Hematopoietic multipotent progenitor cell treated with erythropoietin and hydrocortisone succinate and interleukin-3 and kit ligand, for 17 days (in vitro differentiated cells): ENCODE measurements around the gene TASP1.
"Not testable (repeated sequence)": the region's sequence is repeated elsewhere in the genome, so short reads cannot be mapped to it uniquely, and the experiment has no call there.

Experiments
- DNase-seq: peaks from one replicate; pipeline ENCODE4 v3.0.0-alpha.2; 2015; ENCODE audit warnings: low spot score

Gene TASP1

DNA sequence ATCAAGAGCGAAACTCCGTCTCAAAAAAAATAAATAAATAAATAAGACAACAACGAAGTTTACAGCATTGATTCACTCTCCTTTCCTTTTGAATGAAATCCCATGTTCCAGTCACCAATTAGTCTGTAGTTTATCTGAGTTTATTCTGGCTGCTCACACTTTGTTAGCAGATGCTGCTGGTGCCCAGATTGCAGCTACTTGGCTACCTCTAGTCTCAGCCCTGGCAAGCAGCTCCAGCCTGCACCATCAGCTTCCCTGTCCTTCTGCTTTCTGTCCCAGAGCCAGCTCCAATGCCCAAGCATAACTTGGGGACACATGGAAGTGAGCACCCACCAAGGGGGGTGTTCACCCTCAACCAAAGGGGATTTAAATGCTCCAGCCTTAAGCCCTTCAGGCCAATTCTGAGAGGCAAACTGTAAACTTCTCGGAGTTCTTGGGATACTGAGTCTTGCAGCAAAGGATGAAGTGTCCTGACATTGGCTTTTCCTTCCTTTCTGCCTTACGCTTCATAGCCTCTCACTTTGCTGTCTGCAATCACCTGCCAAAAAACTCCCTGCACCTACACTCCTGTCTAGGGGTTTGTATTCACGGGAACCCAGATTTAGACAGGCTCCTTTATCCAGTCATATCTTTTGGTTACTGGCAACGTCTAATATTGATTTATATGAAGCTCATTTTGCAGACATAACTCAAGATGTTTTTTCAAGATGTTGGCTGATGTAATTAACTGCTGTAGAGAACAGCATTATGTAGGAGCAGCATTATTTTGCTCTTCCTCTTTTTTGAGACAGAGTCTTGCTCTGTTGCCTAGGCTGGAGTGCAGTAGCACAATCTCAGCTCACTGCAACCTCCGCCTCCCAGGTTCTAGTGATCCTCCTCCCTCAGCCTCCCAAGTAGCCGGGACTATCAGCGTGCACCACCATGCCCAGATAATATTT lies 9.8 kb upstream of the TASP1 start:
- DNase-seq: no peak

DNA sequence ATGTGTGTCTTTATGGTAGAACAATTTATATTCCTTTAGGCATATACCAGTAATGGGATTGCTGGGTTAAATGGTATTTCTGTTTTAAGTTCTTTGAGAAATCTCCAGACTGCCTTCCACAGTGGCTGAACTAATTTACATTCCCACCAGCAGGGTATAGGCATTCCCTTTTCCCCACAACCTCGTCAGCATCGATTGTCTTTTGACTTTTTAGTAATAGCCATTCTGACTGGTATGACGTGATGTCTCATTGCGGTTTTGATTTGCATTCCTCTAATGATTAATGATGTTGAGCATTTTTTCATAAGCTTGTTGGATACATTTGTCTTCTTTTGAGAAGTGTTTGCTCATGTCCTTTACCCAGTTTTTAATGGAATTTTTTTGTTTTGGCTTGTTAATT lies 5.3 kb upstream of the TASP1 start:
- DNase-seq: no peak

DNA sequence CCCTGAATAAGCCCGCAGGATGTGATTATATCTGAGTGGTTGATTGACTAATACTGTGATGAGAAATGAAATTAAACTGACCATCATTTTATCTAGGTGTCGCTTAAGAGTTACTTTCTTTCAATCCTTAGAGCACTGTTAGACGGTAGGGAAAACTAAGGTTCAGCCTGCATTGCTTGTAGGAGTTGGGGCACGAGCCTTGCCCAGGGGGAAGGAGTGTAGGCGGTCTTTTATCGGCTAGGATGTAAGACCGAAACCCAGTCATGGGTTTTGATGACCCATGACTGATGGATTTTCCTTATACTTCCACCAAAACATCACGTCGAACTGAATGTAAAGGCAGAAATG lies 392 bp upstream of the TASP1 start:
- no peak for DNase-seq

DNA sequence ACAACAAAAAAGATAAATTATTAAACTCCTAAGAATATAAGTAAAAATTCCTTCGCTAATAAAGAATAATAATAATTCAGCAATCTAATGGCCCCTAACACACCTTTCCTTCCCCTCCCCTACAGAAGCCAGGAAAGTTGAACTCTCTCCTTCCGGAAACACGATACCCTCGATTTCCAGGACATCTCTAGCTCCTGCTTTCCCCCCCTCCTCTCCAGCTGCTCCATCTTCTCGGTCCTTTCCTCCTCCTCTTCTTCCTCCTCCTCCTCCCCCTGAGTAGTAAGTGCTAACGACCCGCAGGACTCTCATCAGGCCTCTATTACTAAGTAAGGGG lies 603 bp downstream of the TASP1 start:
- no peak for DNase-seq

DNA sequence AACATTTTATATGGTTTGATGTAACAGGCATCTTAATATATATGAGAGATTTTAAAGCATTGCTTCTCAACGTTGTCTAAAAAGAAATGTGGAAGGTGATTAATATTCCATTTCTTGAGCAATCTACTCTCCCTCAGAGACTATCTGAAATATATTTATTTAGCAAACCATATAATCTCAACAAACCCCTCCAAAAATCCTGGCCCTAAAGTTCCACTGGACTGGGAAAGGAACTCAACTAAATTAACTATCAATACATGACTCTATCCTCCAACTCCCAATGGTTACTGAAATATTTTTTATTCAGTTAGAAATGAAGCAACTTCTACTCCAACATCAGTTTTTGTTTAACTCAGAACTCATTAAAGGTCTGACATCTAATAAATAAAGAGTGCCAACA lies 6.3 kb downstream of the TASP1 start:
- DNase-seq: no peak

DNA sequence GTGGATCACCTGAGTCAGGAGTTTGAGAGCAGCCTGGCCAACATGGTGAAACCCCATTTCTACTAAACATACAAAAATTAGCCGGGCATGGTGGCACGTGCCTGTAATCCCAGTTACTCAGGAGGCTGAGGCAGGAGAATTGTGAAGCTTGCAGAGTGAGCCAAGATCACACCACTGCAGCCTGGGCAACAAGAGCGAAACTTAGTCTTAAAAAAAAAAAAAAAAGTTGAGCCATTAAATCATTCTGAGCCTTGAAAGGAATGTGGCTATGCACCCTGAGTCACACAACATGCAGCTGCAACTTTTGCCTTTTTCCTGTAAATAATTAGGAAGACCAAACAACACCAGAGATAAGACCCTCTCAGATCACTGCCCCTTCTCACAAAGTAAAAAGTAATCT lies 11.2 kb downstream of the TASP1 start:
- DNase-seq: not testable (repeated sequence)

DNA sequence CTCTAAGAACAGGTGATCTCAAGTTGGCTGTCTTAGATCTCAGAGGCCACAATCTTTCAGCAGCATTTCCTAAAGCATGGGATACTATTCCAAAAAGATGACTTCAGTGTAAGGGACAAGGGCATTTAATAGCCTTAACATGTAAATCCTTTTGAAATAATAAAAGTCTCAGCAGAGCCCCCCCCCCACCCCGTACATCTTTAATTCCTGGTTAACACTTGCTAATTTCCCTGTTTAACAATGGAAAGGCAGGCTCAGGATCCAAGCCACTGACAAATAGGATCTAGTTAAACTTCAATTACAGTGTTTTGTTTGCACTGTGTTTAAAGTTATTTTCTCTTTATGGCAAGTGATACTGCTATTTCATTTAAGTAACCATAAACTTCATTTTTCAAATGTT lies 12.0 kb downstream of the TASP1 start:
- no peak for DNase-seq

DNA sequence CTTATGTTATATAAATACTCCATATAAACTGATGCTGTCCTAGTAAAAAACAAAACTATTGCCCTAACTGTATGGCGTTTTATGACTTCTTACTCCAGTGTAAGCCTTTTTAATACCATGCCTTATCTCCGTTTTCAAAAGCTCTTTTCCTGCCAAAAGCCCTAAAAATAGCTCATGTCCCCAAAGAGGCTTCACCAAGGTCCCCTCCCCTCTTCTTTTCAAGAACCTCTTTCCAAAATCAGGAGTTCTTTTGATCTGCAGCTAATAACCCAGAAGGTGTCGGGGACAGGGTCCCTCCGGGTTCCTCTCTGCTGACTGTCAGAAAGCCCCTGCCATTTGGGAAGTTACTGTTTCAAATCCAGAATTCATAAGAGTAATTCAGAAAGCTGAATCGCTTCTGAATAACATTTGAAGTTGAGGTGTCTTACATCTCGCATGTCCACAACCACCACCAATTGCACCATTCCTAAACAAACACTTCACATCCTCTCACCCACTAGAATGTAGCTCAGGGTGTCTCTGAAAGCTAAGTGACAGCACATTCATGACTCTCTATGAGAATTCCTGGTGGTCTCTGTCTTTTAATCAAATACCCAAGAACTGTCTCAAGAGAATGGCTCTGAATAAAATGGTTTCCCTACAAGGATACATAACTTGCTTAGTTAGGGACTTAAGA lies 13.3 kb downstream of the TASP1 start:
- no peak for DNase-seq

DNA sequence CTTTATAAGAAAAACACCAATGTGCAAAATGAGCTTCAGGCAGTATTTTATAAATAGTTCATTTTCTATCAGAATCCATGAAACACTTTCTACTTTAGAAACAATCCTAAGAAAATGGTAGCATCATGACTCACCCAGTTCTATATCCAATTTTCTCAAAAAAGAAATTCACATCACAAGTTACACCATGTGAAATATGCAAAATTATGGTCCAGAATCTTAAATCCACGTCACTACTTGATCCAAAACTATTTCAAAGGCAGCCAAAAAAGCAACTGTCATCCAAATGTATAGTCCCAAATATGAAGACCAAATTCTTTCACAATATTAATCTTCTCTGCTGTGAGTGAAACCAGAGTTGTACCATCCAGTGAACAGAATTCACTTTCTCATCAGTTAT lies 19.3 kb downstream of the TASP1 start:
- not testable (repeated sequence) for DNase-seq

DNA sequence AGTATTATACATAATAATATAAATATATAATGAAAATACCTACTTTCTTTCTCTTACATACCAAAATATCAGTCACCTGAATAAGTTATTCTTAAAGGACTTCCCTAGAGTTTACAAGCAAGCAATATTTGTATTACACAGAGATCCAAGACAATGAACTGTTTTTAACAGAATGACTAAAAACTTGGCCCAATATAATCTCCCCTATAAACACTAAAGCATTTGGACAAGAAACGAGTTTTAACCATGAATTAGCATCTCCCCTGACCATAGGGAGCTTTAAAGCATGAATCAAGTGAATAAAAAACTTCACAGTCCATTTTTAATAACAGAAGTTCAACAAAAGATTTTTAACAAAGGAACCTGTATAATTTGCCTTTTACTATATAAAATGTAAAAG lies 20.3 kb downstream of the TASP1 start:
- not testable (repeated sequence) for DNase-seq

DNA sequence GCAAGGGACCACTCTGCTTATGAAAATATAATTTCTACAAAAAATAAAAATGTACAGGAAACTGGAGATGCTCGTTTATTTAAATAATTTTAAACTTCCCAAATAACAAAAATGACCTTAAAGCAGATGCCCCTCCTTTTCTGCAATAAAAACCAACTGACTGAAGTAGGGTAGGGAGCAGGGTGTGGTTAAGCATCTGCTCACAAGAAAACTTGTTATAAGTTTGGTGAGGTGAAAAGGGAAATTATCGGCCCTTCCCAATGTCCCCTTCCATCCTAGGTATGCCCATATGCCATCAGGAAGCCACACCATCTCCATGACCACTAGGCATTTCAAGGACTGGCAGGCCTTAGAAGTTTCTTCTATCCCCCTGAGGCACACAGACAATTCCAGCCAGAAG lies 21.1 kb downstream of the TASP1 start:
- not testable (repeated sequence) for DNase-seq

DNA sequence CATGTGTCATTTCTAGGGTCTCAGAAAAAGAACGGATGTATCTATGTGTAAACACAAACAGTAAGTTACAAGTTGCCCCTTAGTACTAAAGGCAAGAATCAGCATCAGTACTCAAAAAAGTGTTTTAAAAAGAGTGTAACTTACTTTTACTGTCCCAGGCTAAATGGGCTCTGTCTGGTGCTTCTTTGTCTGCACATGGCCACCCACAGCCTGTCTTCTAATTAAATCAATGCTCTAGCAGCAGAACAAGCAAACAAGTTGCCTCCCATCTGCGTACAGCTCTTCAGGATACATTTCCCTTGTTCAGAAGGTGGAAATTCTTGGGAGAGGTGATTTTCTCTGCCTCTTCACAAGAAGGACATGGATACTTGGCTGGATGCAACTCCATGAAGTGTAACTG lies 22.0 kb downstream of the TASP1 start:
- not testable (repeated sequence) for DNase-seq

DNA sequence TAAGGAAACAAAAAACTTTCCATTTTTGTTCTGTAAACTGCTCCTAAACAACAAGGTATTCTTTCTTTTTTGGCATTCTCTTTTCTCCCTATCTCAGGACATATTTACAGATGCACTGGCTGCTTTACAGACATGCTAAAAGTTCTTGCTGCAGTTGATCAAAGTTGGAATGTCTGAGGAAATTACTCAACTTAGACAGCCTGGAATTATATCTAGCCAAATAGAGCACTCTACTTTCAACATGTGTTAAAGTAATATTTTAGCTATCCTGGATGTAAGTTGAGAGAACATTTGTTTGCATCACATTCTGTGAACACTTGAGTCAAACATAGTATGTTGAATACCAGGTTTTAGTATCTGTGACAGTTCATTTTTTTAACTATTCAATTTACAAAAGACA lies 24.8 kb downstream of the TASP1 start:
- no peak for DNase-seq

DNA sequence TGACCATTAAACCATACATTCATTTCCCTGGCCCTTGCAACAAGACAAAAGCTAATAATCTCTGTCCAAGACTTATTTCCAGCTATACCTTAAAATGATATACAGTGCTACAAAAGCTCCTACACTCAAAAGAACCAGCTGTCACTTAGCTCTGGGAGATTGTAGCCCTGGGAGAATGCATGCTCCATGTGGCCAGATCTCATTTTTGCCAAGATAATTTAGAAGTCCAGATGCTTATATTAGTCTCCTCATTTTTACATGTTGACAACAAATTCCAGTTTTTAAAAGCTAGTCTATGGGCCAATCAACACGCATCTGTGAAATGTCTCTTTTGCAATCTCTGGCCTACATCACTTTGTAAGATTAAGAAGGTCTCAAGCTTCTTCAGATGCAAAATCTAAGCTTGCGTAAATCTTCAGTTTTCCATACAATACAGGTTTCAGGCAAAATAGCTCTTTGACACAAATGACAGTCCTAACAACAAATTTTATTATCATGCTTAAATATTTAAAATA lies 27.1 kb downstream of the TASP1 start:
- no peak for DNase-seq

DNA sequence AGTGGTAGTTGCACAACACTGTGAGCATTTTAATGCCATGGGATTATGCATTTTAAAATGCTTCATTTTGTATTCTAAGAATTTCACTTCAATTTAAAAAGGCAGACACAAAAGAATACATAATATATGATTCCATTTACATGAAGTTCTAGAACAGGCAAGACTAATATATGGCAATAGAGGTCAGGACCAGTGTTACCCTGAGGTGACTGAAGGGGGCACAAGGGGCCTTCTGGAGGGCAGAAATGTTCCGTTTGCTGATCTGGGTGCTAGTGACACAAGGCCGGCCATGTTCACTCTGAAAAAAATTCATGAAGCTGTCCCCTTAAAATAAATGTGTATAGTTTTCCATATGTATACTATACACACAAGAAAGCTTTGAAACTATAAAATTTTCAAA lies 28.5 kb downstream of the TASP1 start:
- DNase-seq: no peak

DNA sequence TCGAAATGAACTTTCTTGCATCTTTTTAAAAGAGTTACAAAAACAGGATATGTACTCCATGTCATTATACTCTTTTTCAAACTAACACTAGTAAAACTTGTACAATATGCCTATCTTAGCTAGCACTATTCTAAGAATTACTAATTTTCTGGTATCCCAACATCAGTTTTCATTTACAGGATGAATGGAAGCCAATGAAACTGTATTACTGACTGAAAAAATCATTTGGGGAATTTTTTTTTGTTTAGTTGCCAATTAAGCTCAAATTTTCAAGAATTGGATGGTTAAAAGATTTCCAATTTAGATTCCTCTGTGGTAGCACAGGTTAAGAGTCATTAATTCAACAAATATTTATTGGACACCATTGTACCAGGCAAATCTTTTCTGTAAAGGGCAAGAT lies 30.7 kb downstream of the TASP1 start:
- DNase-seq: no peak

DNA sequence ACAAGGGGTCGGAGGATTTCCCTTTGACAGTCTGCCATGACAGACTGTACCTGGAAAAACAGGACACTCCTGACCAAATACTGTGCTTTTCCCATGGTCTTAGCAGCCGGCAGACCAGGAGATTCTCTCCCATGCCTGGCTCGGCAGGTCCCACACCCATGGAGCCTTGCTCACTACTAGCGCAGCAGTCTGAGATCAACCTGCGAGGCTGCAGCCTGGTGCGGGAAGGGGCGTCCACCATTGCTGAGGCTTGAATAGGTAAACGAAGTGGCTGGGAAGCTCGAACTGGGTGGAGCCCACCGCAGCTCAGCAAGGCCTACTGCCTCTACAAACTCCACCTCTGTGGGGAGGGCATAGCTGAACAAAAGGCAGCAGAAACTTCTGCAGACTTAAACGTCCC lies 45.3 kb downstream of the TASP1 start:
- not testable (repeated sequence) for DNase-seq

DNA sequence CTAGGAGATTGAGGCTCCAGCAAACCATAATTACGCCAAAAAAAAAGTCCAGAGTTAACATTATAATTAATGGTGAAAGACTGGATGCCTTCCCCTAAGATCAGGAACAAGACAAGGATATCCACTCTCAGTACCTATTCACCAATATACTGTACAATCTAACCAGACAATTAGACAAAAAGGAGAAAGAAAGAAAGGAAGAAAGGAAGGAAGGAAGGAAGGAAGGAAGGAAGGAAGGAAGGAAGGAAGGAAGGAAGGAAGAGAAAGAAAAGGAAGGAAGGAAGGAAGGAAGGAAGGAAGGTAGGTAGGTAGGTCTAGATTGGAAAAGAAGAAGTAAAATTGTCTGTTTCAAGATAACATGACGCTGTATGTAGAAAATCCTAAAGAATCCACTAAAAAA lies 50.7 kb downstream of the TASP1 start:
- DNase-seq: no peak

DNA sequence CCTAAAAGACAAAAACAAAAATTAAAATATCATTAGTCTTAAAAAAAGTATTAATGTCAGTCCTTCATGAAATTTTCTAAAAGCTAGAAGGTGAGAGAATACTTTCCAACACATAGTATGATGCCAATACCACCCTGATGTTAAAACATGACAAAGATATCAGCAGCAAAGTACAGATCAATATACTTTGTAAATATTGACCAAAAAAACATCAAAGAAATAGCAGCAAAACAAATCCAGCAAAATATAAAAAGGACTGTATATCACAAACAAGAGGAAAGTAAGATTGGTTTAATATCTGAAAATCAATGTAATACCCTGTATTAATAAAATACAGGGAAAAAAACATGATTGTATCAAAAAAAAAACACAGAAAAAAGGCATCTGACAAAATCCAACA lies 51.4 kb downstream of the TASP1 start:
- DNase-seq: no peak

DNA sequence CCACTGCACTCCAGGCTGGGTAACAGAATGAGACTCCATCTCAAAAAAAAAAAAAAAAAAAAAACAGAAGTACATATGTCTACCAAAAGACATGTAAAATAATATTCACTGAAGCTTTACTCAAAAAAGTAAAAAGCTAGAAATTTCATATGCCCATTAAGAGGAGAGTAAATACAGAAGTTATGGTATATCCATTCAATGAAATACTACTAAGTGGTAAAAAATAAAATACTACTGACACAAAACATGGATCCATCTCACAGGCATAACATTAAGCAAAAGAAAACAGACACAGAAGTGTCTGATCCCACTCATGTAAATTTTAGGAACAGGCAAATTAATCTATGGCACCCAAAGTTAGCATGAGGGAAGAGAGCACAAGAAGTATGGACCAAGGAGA lies 52.6 kb downstream of the TASP1 start:
- DNase-seq: no peak

DNA sequence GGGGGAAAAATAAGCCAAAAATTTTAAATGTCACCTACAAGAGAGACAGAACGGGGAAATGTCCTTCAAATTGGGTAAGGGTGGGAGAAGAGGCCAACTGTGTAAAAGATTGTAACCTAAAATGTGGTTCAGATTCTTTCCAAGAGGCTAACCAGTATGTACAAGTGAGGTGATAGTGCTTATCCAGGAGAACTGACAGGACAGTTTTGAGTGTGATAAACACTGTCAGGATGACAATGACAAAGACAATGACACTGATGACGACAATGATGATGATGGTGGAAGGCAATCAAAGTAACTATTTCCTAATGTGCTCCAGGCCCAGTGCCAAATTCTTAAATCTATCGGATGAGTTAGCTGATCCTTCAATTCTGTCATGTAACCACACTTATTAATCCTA lies 57.3 kb downstream of the TASP1 start:
- DNase-seq: no peak

DNA sequence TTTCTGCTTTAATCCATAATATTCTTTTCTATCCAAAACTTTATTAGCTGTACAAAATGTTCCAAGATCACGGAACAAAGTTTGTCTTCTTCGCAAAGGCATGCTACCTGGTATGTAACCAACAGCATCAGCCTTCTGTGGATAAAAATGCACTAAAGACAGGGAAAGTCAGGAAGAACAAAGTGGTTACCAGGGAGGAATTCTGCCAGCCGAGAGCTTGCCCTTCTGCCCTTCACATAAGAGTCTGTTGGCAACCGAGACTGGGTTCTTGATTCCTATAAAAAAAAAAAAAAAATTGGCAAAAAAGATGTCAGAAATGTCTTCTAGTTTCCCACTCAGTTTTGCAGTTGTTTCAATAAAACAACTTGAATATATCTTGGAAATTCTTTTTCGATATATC lies 58.0 kb downstream of the TASP1 start:
- no peak for DNase-seq

DNA sequence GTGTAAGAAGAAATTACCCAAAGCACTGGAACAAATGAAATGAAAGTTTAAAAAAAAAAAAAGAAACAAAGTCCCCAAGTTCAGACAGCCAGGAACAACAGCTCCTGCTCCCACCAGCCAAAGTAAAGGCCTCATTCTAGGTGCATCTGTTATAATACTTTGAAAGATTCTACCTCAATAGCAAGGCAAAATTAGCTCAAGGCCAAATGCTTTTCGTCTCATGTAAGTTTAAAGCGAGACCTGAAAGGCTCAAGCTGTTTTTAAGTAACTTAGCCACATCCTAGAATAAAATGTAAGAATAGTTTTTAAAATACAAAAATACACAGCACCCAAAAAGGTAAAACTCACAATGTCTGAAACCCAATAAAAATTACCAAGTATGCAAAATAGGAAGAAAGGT lies 64.7 kb downstream of the TASP1 start:
- DNase-seq: no peak

DNA sequence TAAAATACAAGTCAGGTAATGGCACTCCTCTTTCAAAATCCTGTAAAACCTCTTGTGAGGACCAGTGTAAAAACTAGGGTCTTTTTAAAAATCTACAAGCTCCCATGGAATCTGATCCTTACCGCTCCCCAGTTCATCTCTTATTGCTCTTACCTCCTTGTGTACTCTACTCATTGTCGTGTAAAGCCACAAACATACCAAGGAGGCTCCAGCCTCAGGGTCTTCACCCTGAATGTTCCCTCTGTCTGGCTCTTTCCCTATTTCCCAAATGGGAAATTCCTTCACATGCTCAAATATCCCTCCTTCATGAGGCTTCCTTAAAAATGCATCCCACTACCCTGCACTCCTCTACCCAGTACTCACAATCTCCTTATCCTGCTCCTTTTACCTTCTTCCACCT lies 67.1 kb downstream of the TASP1 start:
- no peak for DNase-seq
